ENCODE measurements around the gene NUDT14. TPM values are rescaled to one million over a fixed set of nuclear protein-coding genes. Genes with fewer than 3 reads are reported as not detected.

Gene NUDT14
- total and polyA plus RNA-seq, 2 donors from 2014 or later, result 48.6 to 59.1 TPM

GRCh38 chr14:105172476-105172875 is 8.6 kb downstream of the NUDT14 start:
- Histone ChIP-seq H3K4me3 (ENCODE audit: low read length in 3 of 3) (no peak overlapping the region), H3K9me3 (ENCODE audit: control insufficient read depth in 2 of 3, insufficient read depth in 1 of 3, low read length in 3 of 3) (no peaks in the 10 kb centered on the region), H3K4me1 (ENCODE audit: control insufficient read depth in 2 of 3, insufficient read depth in 2 of 3, low read depth in 1 of 3, low read length in 3 of 3) (peaks cover 0 to 13% (median 0%) of the 10 kb centered on the region in 3 donors), H3K27ac (ENCODE audit: low read depth in 2 of 2, low read length in 2 of 2) (no peak overlapping the region), H3K27me3 (ENCODE audit: control insufficient read depth, insufficient read depth, low read length) (no peaks in the 10 kb centered on the region), H3K36me3 (ENCODE audit: control insufficient read depth in 2 of 3, insufficient read depth in 3 of 3, low read length in 3 of 3) (no peaks in the 10 kb centered on the region), H3K9ac (ENCODE audit: low read length in 3 of 3) (no peak overlapping the region)
- FAIRE-seq (no peak), DNase-seq (no peak)
- TF ChIP-seq CTCF (IDR thresholded peaks at IDR 0.05; ENCODE audit: borderline replicate concordance, extremely low read depth, insufficient read depth), result no peak
- intact Hi-C loops (cut with DNase I), result no loop called here

GRCh38 chr14:105171004-105171673 is 10.0 kb downstream of the NUDT14 start:
- Histone ChIP-seq H3K9ac (ENCODE audit: low read length in 3 of 3) (no peak overlapping the region), H3K4me3 (ENCODE audit: low read length in 3 of 3) (no peak overlapping the region), H3K27me3 (ENCODE audit: control insufficient read depth, insufficient read depth, low read length) (no peaks in the 10 kb centered on the region), H3K4me1 (ENCODE audit: control insufficient read depth in 2 of 3, insufficient read depth in 2 of 3, low read depth in 1 of 3, low read length in 3 of 3) (peaks cover 0 to 17% (median 0%) of the 10 kb centered on the region in 3 donors), H3K36me3 (ENCODE audit: control insufficient read depth in 2 of 3, insufficient read depth in 3 of 3, low read length in 3 of 3) (no peaks in the 10 kb centered on the region), H3K27ac (ENCODE audit: low read depth in 2 of 2, low read length in 2 of 2) (no peak overlapping the region), H3K9me3 (ENCODE audit: control insufficient read depth in 2 of 3, insufficient read depth in 1 of 3, low read length in 3 of 3) (no peaks in the 10 kb centered on the region)
- peak in 3 of 5 donors; percentile 50 to 59 (median 57) for DNase-seq
- no peak for FAIRE-seq
- intact Hi-C loops (cut with DNase I), result no loop called here
- TF ChIP-seq CTCF (IDR thresholded peaks at IDR 0.05; ENCODE audit: borderline replicate concordance, extremely low read depth, insufficient read depth), result no peak

- TF ChIP-seq CTCF (IDR thresholded peaks at IDR 0.05; ENCODE audit: borderline replicate concordance, extremely low read depth, insufficient read depth), result no peak
- Histone ChIP-seq H3K4me3 (ENCODE audit: low read length in 3 of 3) (no peak overlapping the region), H3K27me3 (ENCODE audit: control insufficient read depth, insufficient read depth, low read length) (no peaks in the 10 kb centered on the region), H3K4me1 (ENCODE audit: control insufficient read depth in 2 of 3, insufficient read depth in 2 of 3, low read depth in 1 of 3, low read length in 3 of 3) (peaks cover 0 to 17% (median 0%) of the 10 kb centered on the region in 3 donors), H3K9ac (ENCODE audit: low read length in 3 of 3) (no peak overlapping the region), H3K9me3 (ENCODE audit: control insufficient read depth in 2 of 3, insufficient read depth in 1 of 3, low read length in 3 of 3) (no peaks in the 10 kb centered on the region), H3K36me3 (ENCODE audit: control insufficient read depth in 2 of 3, insufficient read depth in 3 of 3, low read length in 3 of 3) (no peaks in the 10 kb centered on the region), H3K27ac (ENCODE audit: low read depth in 2 of 2, low read length in 2 of 2) (no peak overlapping the region)
- FAIRE-seq, result no peak
- peak in 1 of 5 donors; percentile 43 for DNase-seq
- intact Hi-C loops (cut with DNase I), result no loop called here
Observed at GRCh38 chr14:105169776-105170655, 11.1 kb downstream of the NUDT14 start.

All from kidney (tissue), 14 donors.